Measurements from ENCODE around the gene GPR62. TPM values are rescaled to one million over a fixed set of nuclear protein-coding genes. Genes with fewer than 3 reads are reported as not detected.

GPR62 gene
- total and polyA plus RNA-seq, 9 of the 15 experiments (the other 6 are each of a cell fraction or from before 2014, with no cell fraction given), result not detected

- H3K4me1 ChIP-seq (replicated peaks in 1 of 2; ENCODE audit: control insufficient read depth in 2 of 2, insufficient read depth in 2 of 2, low read length in 2 of 2), result peaks cover 0 to 28% of the 10 kb centered on the region in 2 experiments; a peak in 3 of 5 replicates
- H3K9me1 ChIP-seq (ENCODE audit: control insufficient read depth, insufficient read depth, low read length), result no peaks in the 10 kb centered on the region
- whole genome bisulfite sequencing (ENCODE audit: insufficient coverage, low coverage, missing lambda C conversion rate), result 5% methylated on average over 7 of the region's 9 CpGs
- BruUV-seq (replicated peaks), result no TSS peak
- no peak overlapping the region for H2AFZ ChIP-seq (ENCODE audit: low read depth, low read length)
- intact Hi-C loops (cut with micrococcal nuclease) (no loop called here), in situ Hi-C loops (cut with MboI) (no loop called here)
- no peak overlapping the region for H3K9ac ChIP-seq (ENCODE audit: insufficient read depth in 1 of 2, low read depth in 2 of 2, low read length in 2 of 2)
- H3K4me3 ChIP-seq, result no peak overlapping the region
- H3K9me3 ChIP-seq (replicated peaks; ENCODE audit: control insufficient read depth, insufficient read depth, low read depth, low read length), result no peaks in the 10 kb centered on the region
- H3K27me3 ChIP-seq (ENCODE audit: control insufficient read depth in 2 of 2, insufficient read depth in 2 of 2, low read length in 2 of 2), result peaks cover 0 to 17% of the 10 kb centered on the region in 2 experiments; a peak in 2 of 5 replicates
- H3K27ac ChIP-seq (ENCODE audit: extremely low read depth, low read depth, low read length), result no peak overlapping the region
- no peak for FAIRE-seq
- no peak overlapping the region for H3K4me2 ChIP-seq (ENCODE audit: insufficient read depth, low read length)
- no peaks in the 10 kb centered on the region for H3K36me3 ChIP-seq (ENCODE audit: control insufficient read depth, insufficient read depth, low read length)
- no peaks in the 10 kb centered on the region for H3K79me2 ChIP-seq (ENCODE audit: control insufficient read depth, insufficient read depth, low read length)
- 0 out of 2 replicates have a peak, but pooled peaks cover 6% of the 10 kb centered on the region for H4K20me1 ChIP-seq (replicated peaks; ENCODE audit: control insufficient read depth, insufficient read depth, low read length)
- peak; percentile 25 for ATAC-seq
- no peak for DNase-seq (ENCODE audit: extremely low read depth in 1 of 4, low spot score in 3 of 4)
- POLR2A ChIA-PET, result interaction anchor here (0.6 to 1.9 kb wide), 9 partner anchors 10 to 1375 kb away, joined by 3 to 6 read pairs (median 3); partner anchors contain the start of genes ABHD14B and RPL29
- CTCF ChIA-PET (ENCODE audit: low intra/inter-chr PET ratio), result no interaction called here
- TF ChIP-seq NELFE (IDR thresholded peaks at IDR 0.05; ENCODE audit: insufficient read depth, insufficient read length), result no peak
- no peak for TF ChIP-seq HNRNPK (IDR thresholded peaks at IDR 0.05; ENCODE audit: low read depth, low read length, poor library complexity, severe bottlenecking)
- TF ChIP-seq ILK (tag; IDR thresholded peaks at IDR 0.05; ENCODE audit: borderline replicate concordance, low read depth), result no peak
- TF ChIP-seq E2F6 (IDR thresholded peaks at IDR 0.05; ENCODE audit: borderline replicate concordance in 1 of 2, extremely low read depth in 1 of 2, insufficient read depth in 1 of 2, insufficient read length in 1 of 2, low read depth in 1 of 2, low read length in 1 of 2, poor library complexity in 1 of 2, severe bottlenecking in 1 of 2), result no peak
- TF ChIP-seq SPI1 (IDR thresholded peaks at IDR 0.05; ENCODE audit: borderline replicate concordance, low read depth, low read length), result no peak
- TF ChIP-seq ZNF263 (CRISPR knock-in tag; IDR thresholded peaks at IDR 0.05; ENCODE audit: borderline replicate concordance), result peak; percentile 93
- TF ChIP-seq CBX1 (IDR thresholded peaks at IDR 0.05; ENCODE audit: low read depth), result no peak
Measured at GRCh38 chr3:51961602-51962569, 6.7 kb downstream of the GPR62 start.

Data from K562 (cell line).